Transverse colon (tissue), 4 donors: Measurements from ENCODE around the gene THEM4.

Source experiments
- EP300 ChIP-seq: sonication (generic); formaldehyde crosslinking; IDR thresholded peaks from one replicate; pipeline ENCODE4 v1.6.1; 2017; ENCODE audit warnings: antibody characterized with exemption, low read depth
- POLR2A ChIP-seq: fragments of 450-650 bp; IDR thresholded peaks from one replicate; pipeline ENCODE4 v1.6.1; 2016; ENCODE audit warnings: antibody characterized with exemption, mild to moderate bottlenecking, moderate library complexity
- POLR2AphosphoS5 ChIP-seq, 3 donors: sonication (generic); formaldehyde crosslinking; IDR thresholded peaks; one replicate each; pipeline ENCODE4 v1.6.1; 2016; ENCODE audit warnings: antibody characterized with exemption in 3 of 3
- TF ChIP-seq, protein P1 (sequence below), 5 experiments: fragments of 200-600 bp in 3 of 5; fragments of 450-650 bp in 2 of 5; sonication (generic) in 3 of 5; IDR thresholded peaks; 1 replicate in 2 of 5; 2 replicates in 3 of 5; pipeline ENCODE4 v1.5.1; 2016 to 2017; ENCODE audit warnings: antibody characterized with exemption in 5 of 5, inconsistent platforms in 3 of 5, mild to moderate bottlenecking in 2 of 5, moderate library complexity in 1 of 5

DNA sequence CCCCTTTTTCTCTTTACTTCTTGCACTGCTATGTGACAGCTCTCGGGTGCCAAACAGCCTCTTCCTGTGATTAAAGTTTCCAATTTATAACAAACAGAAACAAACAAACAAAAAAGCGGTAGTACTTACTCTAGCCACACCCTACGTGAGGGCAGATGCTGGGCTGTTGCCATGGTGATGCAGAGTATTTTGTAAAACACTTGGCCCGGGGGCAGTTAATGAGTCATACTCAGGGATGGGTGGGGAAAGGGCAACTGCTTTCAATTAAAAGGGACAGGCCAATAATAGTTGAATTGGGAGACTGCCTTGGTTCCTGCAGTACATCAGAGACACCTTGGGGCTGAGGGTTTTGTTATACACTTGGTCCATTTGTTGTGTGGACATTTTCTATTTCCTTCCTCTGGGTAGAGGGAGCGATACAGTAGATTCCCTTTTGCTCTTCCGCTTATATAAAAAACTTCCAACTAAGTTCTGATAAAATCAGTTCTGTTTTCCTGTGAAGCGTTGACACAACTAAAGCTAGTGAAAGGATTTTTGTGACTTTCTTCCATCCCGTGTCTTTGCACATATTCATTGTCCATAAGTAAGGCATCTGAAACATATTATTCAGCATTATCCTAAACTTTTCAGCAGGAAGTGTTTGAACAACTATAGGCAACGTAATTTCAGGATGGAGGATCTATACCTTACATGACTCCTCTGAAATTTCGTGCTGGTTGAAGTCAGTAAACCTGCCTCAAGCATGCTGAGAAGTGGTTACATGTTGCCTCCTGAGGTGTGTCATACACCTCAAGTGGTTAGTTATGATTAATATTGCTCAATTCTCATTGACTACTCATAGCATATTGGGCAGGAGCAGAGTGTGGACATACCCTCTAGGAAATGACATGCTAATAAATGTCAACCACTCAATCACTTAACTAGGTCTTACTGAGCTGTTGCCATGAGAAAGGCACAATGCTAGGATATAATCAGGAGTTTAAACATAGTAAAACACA lies 36.7 kb upstream of the THEM4 start:
- TF ChIP-seq EP300 (peak; percentile 92), POLR2A (no peak), POLR2AphosphoS5 (IDR thresholded peaks at IDR 0.05) (peak; percentile 63 to 75 (median 64))
- TF ChIP-seq, protein P1, sequence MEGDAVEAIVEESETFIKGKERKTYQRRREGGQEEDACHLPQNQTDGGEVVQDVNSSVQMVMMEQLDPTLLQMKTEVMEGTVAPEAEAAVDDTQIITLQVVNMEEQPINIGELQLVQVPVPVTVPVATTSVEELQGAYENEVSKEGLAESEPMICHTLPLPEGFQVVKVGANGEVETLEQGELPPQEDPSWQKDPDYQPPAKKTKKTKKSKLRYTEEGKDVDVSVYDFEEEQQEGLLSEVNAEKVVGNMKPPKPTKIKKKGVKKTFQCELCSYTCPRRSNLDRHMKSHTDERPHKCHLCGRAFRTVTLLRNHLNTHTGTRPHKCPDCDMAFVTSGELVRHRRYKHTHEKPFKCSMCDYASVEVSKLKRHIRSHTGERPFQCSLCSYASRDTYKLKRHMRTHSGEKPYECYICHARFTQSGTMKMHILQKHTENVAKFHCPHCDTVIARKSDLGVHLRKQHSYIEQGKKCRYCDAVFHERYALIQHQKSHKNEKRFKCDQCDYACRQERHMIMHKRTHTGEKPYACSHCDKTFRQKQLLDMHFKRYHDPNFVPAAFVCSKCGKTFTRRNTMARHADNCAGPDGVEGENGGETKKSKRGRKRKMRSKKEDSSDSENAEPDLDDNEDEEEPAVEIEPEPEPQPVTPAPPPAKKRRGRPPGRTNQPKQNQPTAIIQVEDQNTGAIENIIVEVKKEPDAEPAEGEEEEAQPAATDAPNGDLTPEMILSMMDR (IDR thresholded peaks at IDR 0.05), result peak in 1 of 5 experiments; percentile 16
